Measurements from ENCODE around the gene BIN2.

DNA sequence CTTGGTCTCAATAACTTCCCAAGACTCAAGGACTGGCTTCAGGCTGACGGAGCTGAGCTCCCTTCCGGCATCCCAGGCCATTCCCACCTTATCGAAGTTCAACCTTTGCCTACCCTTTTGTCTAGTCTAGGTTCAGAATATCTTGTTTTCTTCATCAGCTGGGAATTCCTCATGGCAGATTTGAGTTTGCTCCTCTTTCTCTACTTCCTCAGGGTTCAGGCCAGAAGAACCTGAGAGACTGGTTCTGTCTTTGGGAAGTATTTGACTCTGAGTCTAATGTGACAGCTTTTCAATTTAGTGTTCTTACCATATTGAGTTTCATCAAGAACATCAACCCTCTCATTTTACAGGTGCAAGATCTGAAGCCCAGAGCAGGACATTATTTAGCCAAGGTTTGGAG is 2.1 kb downstream of the BIN2 start:
- TF ChIP-seq EZH2 (IDR thresholded peaks at IDR 0.05; ENCODE audit: insufficient read depth, poor library complexity, severe bottlenecking) (no peak), EZH2phosphoT487 (IDR thresholded peaks at IDR 0.05; ENCODE audit: insufficient read depth, low read depth) (no peak)
